Smooth muscle cell (in vitro differentiated cells): ENCODE measurements around the gene KMO. TPM values are rescaled to one million over a fixed set of nuclear protein-coding genes. Genes with fewer than 3 reads are reported as not detected.

Source experiments
- DNase-seq: peaks from one replicate; lab custom pipeline; 2025; ENCODE audit not compliant: unreplicated experiment; lab: John Stamatoyannopoulos, UW
- H2AFZ ChIP-seq: fragments of 200-600 bp; sonication (generic); 2 replicates; pipeline ENCODE4 v1.6.0; 2016; ENCODE audit warnings: antibody characterized with exemption, low read depth, mild to moderate bottlenecking
- H3F3A ChIP-seq: fragments of 200-600 bp; sonication (generic); 2 replicates; pipeline ENCODE4 v1.6.0; 2017; ENCODE audit warnings: antibody characterized with exemption, low read depth
- H3K27ac ChIP-seq: fragments of 200-600 bp; sonication (generic); 2 replicates; pipeline ENCODE4 v1.5.1; 2016; ENCODE audit warnings: low read depth, mild to moderate bottlenecking
- H3K27me3 ChIP-seq: fragments of 200-600 bp; sonication (generic); 2 replicates; pipeline ENCODE4 v1.6.1; 2016; ENCODE audit warnings: low read depth, mild to moderate bottlenecking
- H3K36me3 ChIP-seq: fragments of 200-600 bp; sonication (generic); 2 replicates; pipeline ENCODE4 v1.5.1; 2016; ENCODE audit warnings: low read depth
- H3K4me1 ChIP-seq: fragments of 200-600 bp; sonication (generic); 2 replicates; pipeline ENCODE4 v1.5.1; 2016; ENCODE audit warnings: low read depth
- H3K4me2 ChIP-seq: fragments of 200-600 bp; sonication (generic); 2 replicates; pipeline ENCODE4 v1.6.0; 2016; ENCODE audit warnings: mild to moderate bottlenecking
- H3K4me3 ChIP-seq: fragments of 200-600 bp; sonication (generic); 2 replicates; pipeline ENCODE4 v1.5.1; 2016; ENCODE audit warnings: mild to moderate bottlenecking
- H3K79me2 ChIP-seq: fragments of 200-600 bp; sonication (generic); 2 replicates; pipeline ENCODE4 v1.6.0; 2016; ENCODE audit warnings: low read depth, mild to moderate bottlenecking
- H3K9ac ChIP-seq: fragments of 200-600 bp; sonication (generic); 2 replicates; pipeline ENCODE4 v1.6.0; 2016; ENCODE audit warnings: low read depth
- H3K9me3 ChIP-seq: fragments of 200-600 bp; sonication (generic); replicated peaks from 2 replicates; pipeline ENCODE4 v1.5.1; 2016; ENCODE audit warnings: low read depth
- H4K20me1 ChIP-seq: fragments of 200-600 bp; sonication (generic); 2 replicates; pipeline ENCODE4 v1.6.0; 2016; ENCODE audit warnings: low read depth
- WGBS: methylation state at CpG from one replicate; pipeline ENCODE4 v1.1.7; 2016; ENCODE audit warnings: low lambda C conversion rate; 5-methylcytosine and 5-hydroxymethylcytosine counted together
- polyA plus RNA-seq: library from polyadenylated mRNA; unstranded; fragments of >200 nt; fragmentation: Nextera tagmentation; extraction: Ambion mirVana; gene quantifications from 2 replicates; pipeline ENCODE4 v1.2.1, GENCODE V29; 2016
- total RNA-seq: library from RNA; depleted of rRNA; stranded (reverse); fragments of >200 nt; gene quantifications from 2 replicates; pipeline ENCODE4 v1.2.3, GENCODE V29; 2014
- TF ChIP-seq, protein P1 (sequence below): fragments of 200-600 bp; sonication (generic); IDR thresholded peaks from 2 replicates; pipeline ENCODE4 v1.5.1; 2017; ENCODE audit warnings: borderline replicate concordance, mild to moderate bottlenecking, antibody characterized with exemption; ENCODE audit not compliant: insufficient read depth, poor library complexity, severe bottlenecking

Gene KMO
- total RNA-seq (0.09 TPM in 1 of 2 replicates, not detected in the other), polyA plus RNA-seq (0.09 TPM in 2 replicates)

DNA sequence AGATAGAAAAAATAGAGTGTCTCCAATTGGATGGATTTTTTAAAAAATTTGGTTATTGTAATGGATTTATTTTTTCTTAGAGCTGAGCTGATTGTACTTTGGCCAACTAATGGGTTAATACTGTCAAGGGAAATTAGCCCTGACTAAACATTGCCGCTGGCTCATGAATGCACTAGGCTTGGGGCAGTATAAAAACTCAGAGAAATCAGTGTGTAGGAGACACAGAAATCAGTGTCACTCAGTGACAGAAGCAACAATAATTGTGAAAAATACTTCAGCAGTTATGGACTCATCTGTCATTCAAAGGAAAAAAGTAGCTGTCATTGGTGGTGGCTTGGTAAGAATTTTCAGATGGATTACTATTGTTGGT, at the start of gene KMO:
Gene KMO (plus strand): TSS at position 217 of the 370 bp plus-strand sequence. CDS start 67 bp downstream, at position 284.
- no peaks in the 10 kb centered on the region for H3K79me2 ChIP-seq
- no peak for DNase-seq
- no peaks in the 10 kb centered on the region for H4K20me1 ChIP-seq
- TF ChIP-seq, protein P1, sequence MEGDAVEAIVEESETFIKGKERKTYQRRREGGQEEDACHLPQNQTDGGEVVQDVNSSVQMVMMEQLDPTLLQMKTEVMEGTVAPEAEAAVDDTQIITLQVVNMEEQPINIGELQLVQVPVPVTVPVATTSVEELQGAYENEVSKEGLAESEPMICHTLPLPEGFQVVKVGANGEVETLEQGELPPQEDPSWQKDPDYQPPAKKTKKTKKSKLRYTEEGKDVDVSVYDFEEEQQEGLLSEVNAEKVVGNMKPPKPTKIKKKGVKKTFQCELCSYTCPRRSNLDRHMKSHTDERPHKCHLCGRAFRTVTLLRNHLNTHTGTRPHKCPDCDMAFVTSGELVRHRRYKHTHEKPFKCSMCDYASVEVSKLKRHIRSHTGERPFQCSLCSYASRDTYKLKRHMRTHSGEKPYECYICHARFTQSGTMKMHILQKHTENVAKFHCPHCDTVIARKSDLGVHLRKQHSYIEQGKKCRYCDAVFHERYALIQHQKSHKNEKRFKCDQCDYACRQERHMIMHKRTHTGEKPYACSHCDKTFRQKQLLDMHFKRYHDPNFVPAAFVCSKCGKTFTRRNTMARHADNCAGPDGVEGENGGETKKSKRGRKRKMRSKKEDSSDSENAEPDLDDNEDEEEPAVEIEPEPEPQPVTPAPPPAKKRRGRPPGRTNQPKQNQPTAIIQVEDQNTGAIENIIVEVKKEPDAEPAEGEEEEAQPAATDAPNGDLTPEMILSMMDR: no peak
- H3K27ac ChIP-seq: no peak within 1 kb of the TSS
- peak within 1 kb of the TSS; percentile 57 for H3K4me3 ChIP-seq
- H3K27me3 ChIP-seq: no peaks in the 10 kb centered on the region
- H3K36me3 ChIP-seq: no peaks in the 10 kb centered on the region
- H3K4me1 ChIP-seq: no peaks in the 10 kb centered on the region
- peak within 1 kb of the TSS; percentile 87 for H3K4me2 ChIP-seq
- peak within 1 kb of the TSS; percentile 97 for H2AFZ ChIP-seq
- H3F3A ChIP-seq: no peaks in the 10 kb centered on the region
- peak within 1 kb of the TSS; percentile 48 for H3K9ac ChIP-seq
- H3K9me3 ChIP-seq: no peaks in the 10 kb centered on the region
- 0% methylated on average over 1 of the region's 1 CpG for WGBS

GRCh38 chr1:241482761-241483250, 49.4 kb upstream of the KMO start:
- Histone ChIP-seq H3K79me2 (no peaks in the 10 kb centered on the region), H3K4me2 (peak overlapping the region; percentile 33), H3K9me3 (no peaks in the 10 kb centered on the region), H3K27me3 (no peaks in the 10 kb centered on the region), H3K9ac (no peak overlapping the region), H3K4me1 (no peaks in the 10 kb centered on the region), H3K4me3 (no peak overlapping the region), H3K36me3 (no peaks in the 10 kb centered on the region), H3K27ac (peak overlapping the region; percentile 9), H2AFZ (no peak overlapping the region), H4K20me1 (no peaks in the 10 kb centered on the region), H3F3A (no peaks in the 10 kb centered on the region)
- TF ChIP-seq, protein P1: no peak
- no peak for DNase-seq
- 65% methylated on average over 1 of the region's 1 CpG for WGBS

- 94% methylated on average over 3 of the region's 3 CpGs for WGBS
- Histone ChIP-seq H3K36me3 (no peaks in the 10 kb centered on the region), H3K4me3 (no peak overlapping the region), H3K27me3 (no peaks in the 10 kb centered on the region), H4K20me1 (no peaks in the 10 kb centered on the region), H3K79me2 (no peaks in the 10 kb centered on the region), H3K9ac (no peak overlapping the region), H2AFZ (no peak overlapping the region), H3F3A (no peaks in the 10 kb centered on the region), H3K4me2 (no peak overlapping the region), H3K4me1 (no peaks in the 10 kb centered on the region), H3K27ac (no peak overlapping the region), H3K9me3 (no peaks in the 10 kb centered on the region)
- TF ChIP-seq, protein P1: no peak
- no peak for DNase-seq
Measured at GRCh38 chr1:241485145-241485544, 47.0 kb upstream of the KMO start.

DNA sequence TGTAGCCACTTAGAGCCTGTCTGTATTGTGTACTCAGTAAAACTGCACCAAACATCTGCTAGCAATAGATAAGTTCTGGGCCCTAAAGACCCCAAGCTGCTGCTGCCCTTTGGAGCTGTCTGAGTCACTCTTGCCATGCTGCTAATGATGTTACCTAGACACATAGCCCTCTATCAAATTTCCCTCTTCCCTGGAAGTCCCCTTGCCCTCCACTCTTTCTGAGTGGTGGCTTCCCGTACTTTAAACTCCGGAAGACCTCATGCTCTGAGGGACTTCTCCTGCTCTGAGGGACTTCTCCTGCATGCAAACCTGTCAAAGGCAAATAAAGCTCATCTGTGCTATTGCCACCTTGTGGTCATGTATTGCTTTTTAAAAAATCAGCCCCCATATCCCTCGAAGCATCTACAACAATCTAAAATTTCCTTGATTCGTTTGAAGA, 46.6 kb upstream of the KMO start:
- Histone ChIP-seq H3K9me3 (no peaks in the 10 kb centered on the region), H3K27ac (no peak overlapping the region)

More for the DNA sequence above, 46.6 kb upstream of the KMO start:
- Histone ChIP-seq H3K27me3 (no peaks in the 10 kb centered on the region), H3F3A (no peaks in the 10 kb centered on the region), H3K9ac (no peak overlapping the region), H3K4me1 (no peaks in the 10 kb centered on the region), H2AFZ (no peak overlapping the region), H3K36me3 (no peaks in the 10 kb centered on the region), H3K79me2 (no peaks in the 10 kb centered on the region), H4K20me1 (no peaks in the 10 kb centered on the region), H3K4me2 (no peak overlapping the region), H3K4me3 (no peak overlapping the region)
- TF ChIP-seq, protein P1: peak; percentile 26
- 75% methylated on average over 4 of the region's 4 CpGs for WGBS
- no peak for DNase-seq
